Stomach (tissue), 4 donors: ENCODE data around the gene C1QTNF12.

Experiments
- CTCF ChIP-seq, 7 experiments: fragments of 450-650 bp in 4 of 7; fragments of 200-600 bp in 3 of 7; sonication (generic) in 3 of 7; IDR thresholded peaks; one replicate each; pipeline ENCODE4 v1.5.1; 2016 to 2019; ENCODE audit warnings: antibody characterized with exemption in 7 of 7, control low read depth in 2 of 7, mild to moderate bottlenecking in 1 of 7
- EP300 ChIP-seq: sonication (generic); formaldehyde crosslinking; IDR thresholded peaks from one replicate; pipeline ENCODE4 v1.6.1; 2017; ENCODE audit warnings: antibody characterized with exemption
- POLR2A ChIP-seq, 4 donors: fragments of 450-650 bp; IDR thresholded peaks; one replicate each; pipeline ENCODE4 v1.6.1; 2016; ENCODE audit warnings: antibody characterized with exemption in 4 of 4, control low read depth in 2 of 4, mild to moderate bottlenecking in 1 of 4, moderate library complexity in 1 of 4
- POLR2AphosphoS5 ChIP-seq, 3 donors: sonication (generic); formaldehyde crosslinking; IDR thresholded peaks; one replicate each; pipeline ENCODE4 v1.6.1; 2016; ENCODE audit warnings: antibody characterized with exemption in 3 of 3

- no peak for TF ChIP-seq CTCF (IDR thresholded peaks at IDR 0.05)
- no peak for TF ChIP-seq EP300
- TF ChIP-seq POLR2A (IDR thresholded peaks at IDR 0.05) = no peak
- TF ChIP-seq POLR2AphosphoS5 (IDR thresholded peaks at IDR 0.05) = no peak
Measured at GRCh38 chr1:1283821-1284220, 37.3 kb upstream of the C1QTNF12 start.
